Measurements from ENCODE around the gene OSTF1.

Gene OSTF1

GRCh38 chr9:75167281-75167680 lies 79.0 kb downstream of the OSTF1 start:
- DNase-seq (ENCODE audit: low spot score), result no peak

GRCh38 chr9:75168270-75169178 lies 80.2 kb downstream of the OSTF1 start:
- DNase-seq (ENCODE audit: low spot score), result no peak

- no peak for DNase-seq (ENCODE audit: low spot score)
These were observed 81.3 kb downstream of the OSTF1 start for GRCh38 chr9:75169623-75170022.

- peak; percentile 2 for DNase-seq (ENCODE audit: low spot score)
These were observed 82.6 kb downstream of the OSTF1 start for GRCh38 chr9:75170898-75171360.

GRCh38 chr9:75175395-75175794 lies 87.1 kb downstream of the OSTF1 start:
- DNase-seq (ENCODE audit: low spot score), result peak; percentile 32

GRCh38 chr9:75176037-75176436 lies 87.7 kb downstream of the OSTF1 start:
- peak; percentile 53 for DNase-seq (ENCODE audit: low spot score)

GRCh38 chr9:75181750-75182149 lies 93.4 kb downstream of the OSTF1 start:
- DNase-seq (ENCODE audit: low spot score), result peak; percentile 81

GRCh38 chr9:75183306-75183705 lies 95.0 kb downstream of the OSTF1 start:
- no peak for DNase-seq (ENCODE audit: low spot score)

GRCh38 chr9:75184471-75184870 lies 96.2 kb downstream of the OSTF1 start:
- DNase-seq (ENCODE audit: low spot score), result peak; percentile 31

GRCh38 chr9:75185585-75186170 lies 97.4 kb downstream of the OSTF1 start:
- DNase-seq (ENCODE audit: low spot score), result peak; percentile 56

- DNase-seq (ENCODE audit: low spot score), result peak; percentile 26
These were observed 98.6 kb downstream of the OSTF1 start for GRCh38 chr9:75186767-75187380.

GRCh38 chr9:75188756-75189155 lies 100.4 kb downstream of the OSTF1 start:
- peak; percentile 12 for DNase-seq (ENCODE audit: low spot score)

GRCh38 chr9:75190762-75191161 lies 102.4 kb downstream of the OSTF1 start:
- DNase-seq (ENCODE audit: low spot score), result no peak

Measured in kidney tubule cell (primary cell).